GM23338 (cell line): ENCODE measurements around the gene MYOD1. TPM values are rescaled to one million over a fixed set of nuclear protein-coding genes. Genes with fewer than 3 reads are reported as not detected.

Experiments
- ATAC-seq: fragments of 200-7000 bp; cut with Tn5 transposase; 3 replicates; pipeline ENCODE4 v1.9.1; 2020
- DNase-seq: peaks from one replicate; pipeline ENCODE4 v3.0.0-alpha.2; 2015; ENCODE audit warnings: low spot score
- H2AFZ ChIP-seq: fragments of 200-600 bp; sonication (generic); 2 replicates; pipeline ENCODE4 v1.8.0; 2016; ENCODE audit warnings: antibody characterized with exemption, mild to moderate bottlenecking, moderate library complexity
- H3F3A ChIP-seq: fragments of 200-600 bp; sonication (generic); replicated peaks from 2 replicates; pipeline ENCODE4 v1.8.0; 2017; ENCODE audit warnings: antibody characterized with exemption, mixed run types, low read depth
- H3K27ac ChIP-seq: fragments of 200-600 bp; sonication (generic); 2 replicates; pipeline ENCODE4 v1.6.1; 2016; ENCODE audit warnings: low read depth
- H3K27me3 ChIP-seq: fragments of 200-600 bp; sonication (generic); 2 replicates; pipeline ENCODE4 v1.8.0; 2016; ENCODE audit warnings: mild to moderate bottlenecking, mixed run types, moderate library complexity; ENCODE audit not compliant: insufficient read depth
- H3K36me3 ChIP-seq: fragments of 200-600 bp; sonication (generic); 2 replicates; pipeline ENCODE4 v1.8.0; 2016; ENCODE audit warnings: mild to moderate bottlenecking; ENCODE audit not compliant: insufficient read depth
- H3K4me1 ChIP-seq: fragments of 200-600 bp; sonication (generic); 2 replicates; pipeline ENCODE4 v1.8.0; 2016; ENCODE audit warnings: mild to moderate bottlenecking, moderate library complexity; ENCODE audit not compliant: insufficient read depth
- H3K4me2 ChIP-seq: fragments of 200-600 bp; sonication (generic); 2 replicates; pipeline ENCODE4 v1.7.1; 2017; ENCODE audit warnings: mixed run types
- H3K4me3 ChIP-seq: fragments of 200-600 bp; sonication (generic); 2 replicates; pipeline ENCODE4 v1.6.1; 2016; ENCODE audit warnings: mixed run types
- H3K79me2 ChIP-seq: fragments of 200-600 bp; sonication (generic); replicated peaks from 2 replicates; pipeline ENCODE4 v1.8.0; 2017; ENCODE audit warnings: mild to moderate bottlenecking; ENCODE audit not compliant: insufficient read depth
- H3K9me2 ChIP-seq: fragments of 200-600 bp; sonication (generic); 2 replicates; pipeline ENCODE4 v1.8.0; 2017; ENCODE audit not compliant: insufficient read depth
- H4K20me1 ChIP-seq: fragments of 200-600 bp; sonication (generic); replicated peaks from 2 replicates; pipeline ENCODE4 v1.8.0; 2017; ENCODE audit warnings: mild to moderate bottlenecking; ENCODE audit not compliant: insufficient read depth
- H3K27ac Mint-ChIP-seq: 2 replicates; pipeline ENCODE4 v1.8.0; 2020; ENCODE audit warnings: inconsistent platforms, mild to moderate bottlenecking, moderate library complexity, mixed read lengths
- H3K27me3 Mint-ChIP-seq: 3 replicates; pipeline ENCODE4 v1.8.0; 2022; ENCODE audit warnings: low read depth, mild to moderate bottlenecking, moderate library complexity, mixed read lengths, inconsistent platforms; ENCODE audit not compliant: insufficient read depth, poor library complexity
- H3K36me3 Mint-ChIP-seq: 3 replicates; pipeline ENCODE4 v1.8.0; 2021; ENCODE audit warnings: low read depth, mild to moderate bottlenecking, inconsistent platforms, moderate library complexity, mixed read lengths
- H3K4me1 Mint-ChIP-seq: 3 replicates; pipeline ENCODE4 v1.8.0; 2020; ENCODE audit warnings: mild to moderate bottlenecking, inconsistent platforms, mixed read lengths
- H3K4me3 Mint-ChIP-seq: 3 replicates; pipeline ENCODE4 v1.8.0; 2021; ENCODE audit warnings: moderate library complexity, mild to moderate bottlenecking, inconsistent platforms, mixed read lengths
- H3K9me3 Mint-ChIP-seq: 3 replicates; pipeline ENCODE4 v1.8.0; 2020; ENCODE audit warnings: moderate library complexity, mild to moderate bottlenecking, inconsistent platforms, mixed read lengths
- EZH2 ChIP-seq: fragments of 200-600 bp; sonication (generic); IDR thresholded peaks from one replicate; pipeline ENCODE4 v1.8.0; 2017; ENCODE audit warnings: antibody characterized with exemption, mild to moderate bottlenecking, low read depth; ENCODE audit not compliant: unreplicated experiment
- JUNB ChIP-seq: IDR thresholded peaks from one replicate; pipeline ENCODE4 v1.6.1; 2016; ENCODE audit warnings: antibody characterized with exemption; ENCODE audit not compliant: unreplicated experiment
- NANOG ChIP-seq: IDR thresholded peaks from 2 replicates; pipeline ENCODE4 v1.6.1; 2016; ENCODE audit warnings: antibody characterized with exemption, borderline replicate concordance
- POLR2AphosphoS5 ChIP-seq: IDR thresholded peaks from 2 replicates; pipeline ENCODE4 v1.6.1; 2016; ENCODE audit warnings: antibody characterized with exemption, low read depth
- STAT1 ChIP-seq: IDR thresholded peaks from one replicate; pipeline ENCODE4 v1.6.1; 2016; ENCODE audit warnings: antibody characterized with exemption; ENCODE audit not compliant: unreplicated experiment
- ZNF331 ChIP-seq: fragments of 250-450 bp; sonication (Bioruptor Pico); IDR thresholded peaks from 2 replicates; pipeline ENCODE4 v1.5.0; 2020; ENCODE audit warnings: low read depth, mild to moderate bottlenecking, moderate library complexity
- ZNF462 ChIP-seq: fragments of 250-450 bp; sonication (Bioruptor Pico); IDR thresholded peaks from 2 replicates; pipeline ENCODE4 v1.5.0; 2020; ENCODE audit warnings: mild to moderate bottlenecking, moderate library complexity
- polyA plus RNA-seq: library from polyadenylated mRNA; unstranded; fragments of >200 nt; fragmentation: Nextera tagmentation; extraction: Ambion mirVana; gene quantifications from 2 replicates; pipeline ENCODE4 v1.2.1, GENCODE V29; 2016
- total RNA-seq: library from RNA; depleted of rRNA; stranded (reverse); fragments of >200 nt; shearing (Covaris generic); gene quantifications from 2 replicates; pipeline ENCODE4 v1.2.3, GENCODE V29; 2014

The MYOD1 gene
- total and polyA plus RNA-seq, 2 experiments from 2014 or later, result not detected

- TF ChIP-seq ZNF462 (CRISPR knock-in tag), result no peak
- TF ChIP-seq POLR2AphosphoS5, result no peak
- no peak for TF ChIP-seq ZNF331 (CRISPR knock-in tag)
Observed at GRCh38 chr11:17742019-17742418, 22.6 kb downstream of the MYOD1 start (continued).

GRCh38 chr11:17743026-17743807 is 23.8 kb downstream of the MYOD1 start:
- H3K4me3 Mint-ChIP-seq, result no peak overlapping the region
- H3K4me1 ChIP-seq, result peaks cover 10% of the 10 kb centered on the region
- H3K4me1 Mint-ChIP-seq, result peaks cover 3% of the 10 kb centered on the region; the same call in 1 of the 3 replicates
- no peaks in the 10 kb centered on the region for H3K9me2 ChIP-seq
- H3K79me2 ChIP-seq, result no peaks in the 10 kb centered on the region
- no peaks in the 10 kb centered on the region for H3K36me3 Mint-ChIP-seq
- peaks cover 17% of the 10 kb centered on the region for H3K27me3 Mint-ChIP-seq
- H3K36me3 ChIP-seq, result no peaks in the 10 kb centered on the region
- H4K20me1 ChIP-seq, result no peaks in the 10 kb centered on the region
- no peaks in the 10 kb centered on the region for H3K9me3 Mint-ChIP-seq
- H3K27me3 ChIP-seq, result peaks cover 16% of the 10 kb centered on the region
- ATAC-seq, result no peak
- H3K27ac Mint-ChIP-seq, result no peak overlapping the region
- TF ChIP-seq STAT1 (no peak), POLR2AphosphoS5 (no peak), NANOG (no peak), JUNB (no peak), EZH2 (no peak)
- no peaks in the 10 kb centered on the region for H3F3A ChIP-seq
- H3K4me3 ChIP-seq, result no peak overlapping the region
- no peak for DNase-seq
- H3K27ac ChIP-seq, result no peak overlapping the region
- no peak overlapping the region for H3K4me2 ChIP-seq
- H2AFZ ChIP-seq, result no peak overlapping the region
